HG03520 (cell line): ENCODE results near the gene SOS1.
"Not testable (repeated sequence)": the region's sequence is repeated elsewhere in the genome, so short reads cannot be mapped to it uniquely, and the experiment has no call there.

Experiments used
- ATAC-seq: cut with Tn5 transposase; IDR thresholded peaks from one replicate; pipeline ENCODE4 v1.9.1; 2021; ENCODE audit warnings: mild to moderate bottlenecking, moderate library complexity; ENCODE audit not compliant: unreplicated experiment

Gene SOS1

GRCh38 chr2:39120771-39121522 lies at the start of gene SOS1:
SOS1 (minus strand) TSS chr2:39121051; CDS start chr2:39120422, 629 bp downstream.
- ATAC-seq, result peak; percentile 38

GRCh38 chr2:39164089-39164488 lies 43.2 kb upstream of the SOS1 start:
- no peak for ATAC-seq

GRCh38 chr2:39160982-39161381 lies 40.1 kb upstream of the SOS1 start:
- ATAC-seq, result no peak

GRCh38 chr2:39159283-39159682 lies 38.4 kb upstream of the SOS1 start:
- ATAC-seq, result no peak

- no peak for ATAC-seq
Observed at GRCh38 chr2:39158351-39158750, 37.5 kb upstream of the SOS1 start.

GRCh38 chr2:39156846-39157245 lies 36.0 kb upstream of the SOS1 start:
- no peak for ATAC-seq

GRCh38 chr2:39156107-39156506 lies 35.3 kb upstream of the SOS1 start:
- ATAC-seq, result no peak

- ATAC-seq, result not testable (repeated sequence)
Observed at GRCh38 chr2:39155573-39155972, 34.7 kb upstream of the SOS1 start.

GRCh38 chr2:39154944-39155343 lies 34.1 kb upstream of the SOS1 start:
- ATAC-seq, result no peak

- no peak for ATAC-seq
Observed at GRCh38 chr2:39153312-39153711, 32.5 kb upstream of the SOS1 start.

- no peak for ATAC-seq
Observed at GRCh38 chr2:39152504-39152903, 31.7 kb upstream of the SOS1 start.

- no peak for ATAC-seq
Observed at GRCh38 chr2:39150890-39151497, 30.1 kb upstream of the SOS1 start.

- no peak for ATAC-seq
Observed at GRCh38 chr2:39150102-39150562, 29.3 kb upstream of the SOS1 start.

- ATAC-seq, result no peak
Observed at GRCh38 chr2:39146630-39147029, 25.8 kb upstream of the SOS1 start.

GRCh38 chr2:39145906-39146421 lies 25.1 kb upstream of the SOS1 start:
- ATAC-seq, result no peak

GRCh38 chr2:39144416-39144815 lies 23.6 kb upstream of the SOS1 start:
- no peak for ATAC-seq

GRCh38 chr2:39142904-39143605 lies 22.2 kb upstream of the SOS1 start:
- ATAC-seq, result no peak

GRCh38 chr2:39141334-39142271 lies 20.8 kb upstream of the SOS1 start:
- no peak for ATAC-seq

- ATAC-seq, result not testable (repeated sequence)
Observed at GRCh38 chr2:39140948-39141333, 20.1 kb upstream of the SOS1 start.

- ATAC-seq, result no peak
Observed at GRCh38 chr2:39140322-39140847, 19.5 kb upstream of the SOS1 start.
